HUES48 (cell line): ENCODE measurements around the gene ATAD3B.
"Not testable (repeated sequence)": the region's sequence is repeated elsewhere in the genome, so short reads cannot be mapped to it uniquely, and the experiment has no call there.

Experiments used
- H3K27ac ChIP-seq: one replicate; pipeline ENCODE4 v1.7.0; 2013; ENCODE audit warnings: low read depth, low read length, inconsistent platforms
- H3K27me3 ChIP-seq: 2 replicates; pipeline ENCODE4 v1.6.1; 2013; ENCODE audit warnings: mild to moderate bottlenecking, low read length; ENCODE audit not compliant: control insufficient read depth, insufficient read depth
- H3K36me3 ChIP-seq: 2 replicates; pipeline ENCODE4 v1.6.1; 2013; ENCODE audit warnings: low read length; ENCODE audit not compliant: control insufficient read depth, insufficient read depth
- H3K4me1 ChIP-seq: 2 replicates; pipeline ENCODE4 v1.6.1; 2013; ENCODE audit warnings: mild to moderate bottlenecking, low read length; ENCODE audit not compliant: control insufficient read depth, insufficient read depth
- H3K4me3 ChIP-seq: 2 replicates; pipeline ENCODE4 v1.5.1; 2013; ENCODE audit warnings: mild to moderate bottlenecking, low read depth, low read length
- H3K9ac ChIP-seq: 2 replicates; pipeline ENCODE4 v1.6.1; 2013; ENCODE audit warnings: mild to moderate bottlenecking, low read depth, low read length, moderate library complexity
- H3K9me3 ChIP-seq: 2 replicates; pipeline ENCODE4 v1.6.1; 2013; ENCODE audit warnings: low read length; ENCODE audit not compliant: control insufficient read depth, insufficient read depth

Gene ATAD3B

DNA sequence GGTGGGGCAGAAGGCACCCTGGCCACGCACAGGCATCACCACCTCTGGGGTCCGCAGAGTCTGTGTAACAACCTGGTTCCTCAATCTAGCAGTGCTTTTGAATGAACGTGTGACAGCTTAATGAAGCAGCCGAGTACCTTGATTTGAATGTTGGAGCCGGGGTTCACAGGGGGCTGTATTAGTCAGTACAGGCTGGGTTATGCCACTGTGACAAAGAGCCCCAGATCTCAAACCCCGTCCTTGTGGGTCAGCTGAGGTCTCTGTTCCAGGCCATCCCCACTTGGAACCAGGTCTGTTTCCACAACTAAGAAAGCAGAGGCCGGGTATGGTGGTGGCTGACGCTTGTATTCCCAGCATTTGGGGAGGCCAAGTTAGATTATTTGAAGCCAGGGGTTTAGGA is 58.4 kb downstream of the ATAD3B start:
- no peak overlapping the region for H3K4me3 ChIP-seq
- no peak overlapping the region for H3K9ac ChIP-seq
- H3K36me3 ChIP-seq, result peaks cover 38% of the 10 kb centered on the region
- H3K27ac ChIP-seq, result no peak overlapping the region
- no peaks in the 10 kb centered on the region for H3K4me1 ChIP-seq
- no peaks in the 10 kb centered on the region for H3K27me3 ChIP-seq
- no peaks in the 10 kb centered on the region; the same call in 1 of the 2 replicates for H3K9me3 ChIP-seq

DNA sequence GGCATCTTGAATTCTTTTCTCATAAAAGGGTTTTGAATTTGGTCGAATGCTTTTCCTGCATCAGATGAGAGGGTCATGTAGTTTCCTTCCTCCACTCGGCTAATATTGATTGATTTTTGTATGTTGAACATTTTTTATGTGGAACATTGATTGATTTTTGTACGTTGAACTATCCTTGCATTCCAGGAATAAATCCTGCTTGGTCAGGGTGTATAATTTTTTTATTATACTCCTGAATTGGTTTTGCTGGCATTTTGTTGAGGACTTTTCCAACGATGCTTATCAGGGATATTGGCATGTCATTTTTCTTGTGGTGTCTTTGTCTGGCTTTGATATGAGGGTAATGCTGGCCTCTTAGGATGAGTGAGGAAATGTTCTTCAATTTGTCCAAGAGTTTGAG is 60.4 kb downstream of the ATAD3B start:
- no peaks in the 10 kb centered on the region for H3K27me3 ChIP-seq
- no peak overlapping the region for H3K9ac ChIP-seq
- H3K4me3 ChIP-seq, result no peak overlapping the region
- H3K9me3 ChIP-seq, result no peaks in the 10 kb centered on the region; the same call in 1 of the 2 replicates
- H3K27ac ChIP-seq, result no peak overlapping the region
- peaks cover 30% of the 10 kb centered on the region for H3K36me3 ChIP-seq
- no peaks in the 10 kb centered on the region for H3K4me1 ChIP-seq

DNA sequence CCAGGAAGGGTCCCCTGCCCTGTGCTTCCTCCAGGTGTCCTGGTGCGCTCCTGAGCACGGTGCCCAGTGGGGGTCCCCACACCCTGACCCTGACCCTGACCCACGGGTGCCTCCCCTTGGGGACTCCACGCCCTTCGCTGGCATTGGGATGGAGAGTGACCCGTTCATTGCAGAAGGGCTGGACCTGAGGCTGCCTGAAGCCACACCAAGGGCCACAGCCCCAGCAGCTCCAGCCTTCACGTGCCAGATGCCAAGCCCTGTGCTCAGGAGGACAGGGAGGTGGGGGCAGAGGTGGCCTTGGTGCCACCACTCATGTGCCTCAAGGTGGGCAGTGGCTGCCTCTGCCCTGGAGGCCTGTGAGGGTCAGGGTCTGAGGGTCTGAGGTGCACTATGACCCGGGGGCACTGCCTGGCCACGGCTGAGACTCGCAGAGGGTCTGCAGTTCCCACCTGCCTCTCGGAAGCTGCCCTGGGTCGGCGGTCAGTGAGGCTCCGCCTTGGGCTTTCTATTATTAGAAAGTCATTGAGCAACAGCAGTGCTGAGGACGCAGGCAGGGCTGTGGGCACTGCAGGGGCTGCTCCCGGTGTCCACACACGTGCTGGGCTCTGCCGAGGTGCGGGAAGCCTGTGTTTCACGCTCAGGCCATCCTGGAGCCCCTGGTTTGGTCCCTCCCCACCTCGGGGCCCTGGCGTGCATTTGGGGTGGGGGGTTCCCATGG is 61.8 kb downstream of the ATAD3B start:
- not testable (repeated sequence) for H3K4me3 ChIP-seq

GRCh38 chr1:1533894-1534291 is 62.3 kb downstream of the ATAD3B start:
- H3K9ac ChIP-seq, H3K27me3 ChIP-seq, H3K4me1 ChIP-seq, H3K4me3 ChIP-seq, H3K9me3 ChIP-seq, H3K27ac ChIP-seq: not testable (repeated sequence)
- peaks cover 26% of the 10 kb centered on the region for H3K36me3 ChIP-seq

More for the DNA sequence above, 61.8 kb downstream of the ATAD3B start:
- H3K27me3 ChIP-seq, H3K4me1 ChIP-seq, H3K27ac ChIP-seq, H3K9ac ChIP-seq, H3K9me3 ChIP-seq: not testable (repeated sequence)
- H3K36me3 ChIP-seq, result peaks cover 26% of the 10 kb centered on the region

DNA sequence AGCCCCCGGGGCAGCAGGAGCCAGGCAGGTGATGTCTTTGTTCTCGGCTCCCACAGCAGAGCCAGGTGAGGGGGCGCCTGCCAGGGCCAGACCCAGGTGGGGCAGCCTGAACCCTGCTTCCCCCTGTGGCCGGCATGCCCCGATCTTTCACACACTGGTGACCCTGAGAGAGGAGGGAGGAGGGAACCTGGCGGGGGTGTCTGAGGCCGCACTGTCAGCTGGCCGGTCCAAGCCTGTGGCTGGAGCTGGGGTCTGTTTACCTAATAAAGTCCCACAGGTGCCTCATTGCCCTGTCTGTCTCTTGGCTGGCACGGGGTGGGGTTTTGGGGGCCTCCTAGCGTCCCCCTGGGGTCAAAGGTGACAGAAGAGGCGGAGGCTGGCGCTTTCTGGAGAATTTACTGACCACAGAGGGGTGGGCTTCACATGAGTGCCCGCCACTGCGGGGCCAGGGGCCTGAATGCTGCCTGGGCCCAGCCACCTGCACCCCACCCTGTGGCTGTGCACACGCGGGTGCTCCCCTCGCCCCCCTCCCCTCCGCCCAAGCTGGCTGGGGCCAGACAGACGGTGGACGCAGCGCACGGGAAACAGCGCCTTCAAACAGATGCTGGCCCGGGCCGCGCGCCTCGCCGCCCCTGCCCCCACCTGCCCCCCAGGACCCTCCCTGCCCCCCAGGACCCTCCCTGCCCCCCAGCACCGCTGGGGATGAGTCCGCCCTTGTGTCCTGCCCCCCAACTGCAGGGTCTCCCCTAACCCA is 63.0 kb downstream of the ATAD3B start:
- no peaks in the 10 kb centered on the region for H3K27me3 ChIP-seq

GRCh38 chr1:1535201-1536018 is 63.8 kb downstream of the ATAD3B start:
- peaks cover 13% of the 10 kb centered on the region for H3K36me3 ChIP-seq
- H3K4me3 ChIP-seq, result no peak overlapping the region
- no peak overlapping the region for H3K27ac ChIP-seq

More for the DNA sequence above, 63.0 kb downstream of the ATAD3B start:
- no peaks in the 10 kb centered on the region; the same call in 1 of the 2 replicates for H3K9me3 ChIP-seq
- no peak overlapping the region for H3K4me3 ChIP-seq
- no peak overlapping the region for H3K27ac ChIP-seq
- H3K36me3 ChIP-seq, result peaks cover 20% of the 10 kb centered on the region
- H3K4me1 ChIP-seq, result no peaks in the 10 kb centered on the region
- H3K9ac ChIP-seq, result no peak overlapping the region

GRCh38 chr1:1536019-1536937 is 64.7 kb downstream of the ATAD3B start:
- Histone ChIP-seq H3K9me3 (no peaks in the 10 kb centered on the region; the same call in 1 of the 2 replicates), H3K4me3 (no peak overlapping the region), H3K9ac (no peak overlapping the region), H3K27ac (no peak overlapping the region), H3K27me3 (no peaks in the 10 kb centered on the region), H3K4me1 (no peaks in the 10 kb centered on the region), H3K36me3 (peaks cover 15% of the 10 kb centered on the region)

More at GRCh38 chr1:1535201-1536018, 63.8 kb downstream of the ATAD3B start:
- no peaks in the 10 kb centered on the region for H3K4me1 ChIP-seq
- H3K27me3 ChIP-seq, result no peaks in the 10 kb centered on the region
- no peaks in the 10 kb centered on the region; the same call in 1 of the 2 replicates for H3K9me3 ChIP-seq
- H3K9ac ChIP-seq, result no peak overlapping the region

DNA sequence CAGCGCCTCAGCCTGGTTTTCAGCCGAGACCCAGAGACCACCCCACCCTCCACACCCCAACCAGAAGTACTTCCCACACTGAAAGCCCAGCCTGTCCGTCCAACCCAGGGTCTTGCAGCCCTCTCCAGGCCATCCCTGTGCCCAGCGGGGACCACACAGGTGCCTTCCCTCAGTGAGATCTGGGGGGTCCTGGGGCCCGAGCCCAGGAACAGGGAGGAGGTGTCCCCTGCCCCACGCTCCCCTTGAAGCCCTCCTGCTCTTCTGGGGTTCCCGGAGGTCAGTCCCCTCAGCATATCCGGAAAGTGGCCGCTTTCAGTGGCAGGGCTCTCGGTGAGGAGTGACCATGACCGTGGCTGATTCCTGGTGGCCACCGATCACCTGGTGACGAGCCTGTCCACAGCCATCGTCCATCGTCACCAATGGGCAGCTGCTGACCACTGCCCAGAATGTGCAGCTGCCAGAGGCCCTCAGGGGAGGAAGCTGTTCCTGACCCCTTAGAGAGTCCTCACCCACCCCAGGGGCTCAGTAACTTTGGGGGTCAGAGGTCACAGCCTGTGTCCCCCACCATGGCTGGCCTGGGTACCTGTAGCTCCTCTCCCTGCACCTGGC is 65.5 kb downstream of the ATAD3B start:
- Histone ChIP-seq H3K27ac (no peak overlapping the region), H3K9ac (no peak overlapping the region), H3K36me3 (peaks cover 23% of the 10 kb centered on the region), H3K27me3 (no peaks in the 10 kb centered on the region), H3K4me3 (no peak overlapping the region), H3K9me3 (no peaks in the 10 kb centered on the region; the same call in 1 of the 2 replicates), H3K4me1 (no peaks in the 10 kb centered on the region)

- no peaks in the 10 kb centered on the region for H3K27me3 ChIP-seq
- no peaks in the 10 kb centered on the region for H3K4me1 ChIP-seq
- no peak overlapping the region for H3K4me3 ChIP-seq
- H3K36me3 ChIP-seq, result peaks cover 26% of the 10 kb centered on the region
- H3K9me3 ChIP-seq, result no peaks in the 10 kb centered on the region
- no peak overlapping the region for H3K27ac ChIP-seq
- H3K9ac ChIP-seq, result no peak overlapping the region
Measured at GRCh38 chr1:1537626-1538250, 66.2 kb downstream of the ATAD3B start.
